Hepatocyte (in vitro differentiated cells): Measurements from ENCODE around the gene MICB.

Experiments used
- EZH2 ChIP-seq: fragments of 200-600 bp; sonication (generic); IDR thresholded peaks from 2 replicates; pipeline ENCODE4 v1.6.1; 2016; ENCODE audit warnings: antibody characterized with exemption, mild to moderate bottlenecking, borderline replicate concordance
- TF ChIP-seq, protein P1 (sequence below): fragments of 200-600 bp; sonication (generic); IDR thresholded peaks from 2 replicates; pipeline ENCODE4 v1.5.1; 2016; ENCODE audit warnings: antibody characterized with exemption, mild to moderate bottlenecking; ENCODE audit not compliant: poor library complexity

DNA sequence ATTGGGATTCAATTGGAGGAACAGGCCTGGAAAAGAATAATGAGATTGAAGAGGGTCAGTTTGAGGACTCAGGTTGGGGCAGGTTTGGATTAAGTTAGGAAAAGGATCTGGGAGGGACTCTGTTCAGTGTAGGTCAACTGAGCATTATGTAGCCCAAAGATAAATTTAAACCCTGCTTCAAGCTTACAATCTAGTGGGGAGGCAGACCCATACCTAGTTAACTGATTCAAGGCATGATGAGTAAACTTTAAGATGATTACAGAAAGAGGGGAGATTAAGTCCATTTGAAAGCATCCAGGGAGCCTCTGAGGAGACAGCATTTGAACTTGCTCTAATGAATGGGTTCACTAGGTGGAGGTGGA, 62.7 kb downstream of the MICB start:
- TF ChIP-seq, protein P1, sequence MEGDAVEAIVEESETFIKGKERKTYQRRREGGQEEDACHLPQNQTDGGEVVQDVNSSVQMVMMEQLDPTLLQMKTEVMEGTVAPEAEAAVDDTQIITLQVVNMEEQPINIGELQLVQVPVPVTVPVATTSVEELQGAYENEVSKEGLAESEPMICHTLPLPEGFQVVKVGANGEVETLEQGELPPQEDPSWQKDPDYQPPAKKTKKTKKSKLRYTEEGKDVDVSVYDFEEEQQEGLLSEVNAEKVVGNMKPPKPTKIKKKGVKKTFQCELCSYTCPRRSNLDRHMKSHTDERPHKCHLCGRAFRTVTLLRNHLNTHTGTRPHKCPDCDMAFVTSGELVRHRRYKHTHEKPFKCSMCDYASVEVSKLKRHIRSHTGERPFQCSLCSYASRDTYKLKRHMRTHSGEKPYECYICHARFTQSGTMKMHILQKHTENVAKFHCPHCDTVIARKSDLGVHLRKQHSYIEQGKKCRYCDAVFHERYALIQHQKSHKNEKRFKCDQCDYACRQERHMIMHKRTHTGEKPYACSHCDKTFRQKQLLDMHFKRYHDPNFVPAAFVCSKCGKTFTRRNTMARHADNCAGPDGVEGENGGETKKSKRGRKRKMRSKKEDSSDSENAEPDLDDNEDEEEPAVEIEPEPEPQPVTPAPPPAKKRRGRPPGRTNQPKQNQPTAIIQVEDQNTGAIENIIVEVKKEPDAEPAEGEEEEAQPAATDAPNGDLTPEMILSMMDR, result no peak
- no peak for TF ChIP-seq EZH2
